ENCODE measurements around the gene SERPINE1. TPM values are rescaled to one million over a fixed set of nuclear protein-coding genes. Genes with fewer than 3 reads are reported as not detected.

SERPINE1 gene
- total and polyA plus RNA-seq, 2 of the 13 experiments (the other 11 are each of a cell fraction or from before 2014, with no cell fraction given), result 21.2 to 1,576 TPM

DNA sequence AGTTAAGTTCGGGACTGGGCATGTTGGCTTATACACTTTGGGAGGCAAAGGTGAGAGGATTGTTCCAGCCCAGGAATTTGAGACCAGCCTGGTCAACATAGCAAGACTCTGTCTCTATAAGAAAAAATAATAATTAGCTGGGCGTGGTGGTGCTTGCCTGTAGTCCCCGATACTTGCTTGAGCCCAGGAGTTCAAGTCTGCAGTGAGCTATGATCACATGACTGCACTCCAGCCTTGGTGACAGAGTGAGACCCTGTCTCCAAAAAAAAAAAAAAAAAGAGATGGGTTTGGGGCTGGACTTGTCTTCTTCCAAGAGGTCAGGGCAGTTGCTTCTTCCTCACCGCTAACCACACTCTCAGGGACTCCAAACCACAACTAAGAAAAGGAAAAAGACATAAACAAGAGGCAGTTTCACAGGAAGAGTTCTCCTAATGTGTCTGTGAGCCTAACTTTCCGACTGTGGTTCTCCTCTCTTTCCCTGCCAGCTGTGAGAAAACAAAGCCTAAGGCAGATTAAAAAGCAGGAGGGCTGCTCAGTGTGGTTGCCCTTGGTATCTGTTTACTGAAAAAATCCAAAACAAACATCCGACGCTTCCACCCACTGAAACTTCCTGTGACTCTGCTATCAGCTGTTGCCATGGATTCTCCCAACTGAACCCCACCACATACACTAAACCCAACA lies 2.4 kb upstream of the SERPINE1 start (continued):
- TF ChIP-seq ZMYM2 (CRISPR knock-in tag; IDR thresholded peaks at IDR 0.05) (peak; percentile 32; the same call in 1 of the 2 replicates), ZNF282 (IDR thresholded peaks at IDR 0.05; ENCODE audit: partially characterized antibody) (no peak), ZNF234 (CRISPR knock-in tag; conservative IDR thresholded peaks at IDR 0.05) (no peak), SSRP1 (CRISPR knock-in tag; IDR thresholded peaks at IDR 0.05) (no peak), HINFP (CRISPR knock-in tag; IDR thresholded peaks at IDR 0.05; ENCODE audit: low read depth) (no peak), NFIC (IDR thresholded peaks at IDR 0.05; ENCODE audit: low read length) (peak; percentile 66; the same call in 1 of the 2 replicates), HOXA7 (CRISPR knock-in tag; IDR thresholded peaks at IDR 0.05) (no peak), CHCHD3 (CRISPR knock-in tag; IDR thresholded peaks at IDR 0.05) (no peak), GATAD1 (CRISPR knock-in tag; IDR thresholded peaks at IDR 0.05) (no peak), SATB2 (CRISPR knock-in tag; IDR thresholded peaks at IDR 0.05) (no peak), ZNF205 (CRISPR knock-in tag; IDR thresholded peaks at IDR 0.05) (no peak), ATRX (CRISPR knock-in tag; IDR thresholded peaks at IDR 0.05; ENCODE audit: borderline replicate concordance) (no peak), MAFG (CRISPR knock-in tag; IDR thresholded peaks at IDR 0.05) (no peak), DMAP1 (CRISPR knock-in tag; IDR thresholded peaks at IDR 0.05) (no peak), EZH2 (conservative IDR thresholded peaks at IDR 0.05; ENCODE audit: low read depth, low read length) (no peak), HHEX (CRISPR knock-in tag; IDR thresholded peaks at IDR 0.05) (no peak), NR2F2 (IDR thresholded peaks at IDR 0.05; ENCODE audit: borderline replicate concordance, low read depth) (no peak), ZNF850 (CRISPR knock-in tag; conservative IDR thresholded peaks at IDR 0.05) (no peak), RARG (CRISPR knock-in tag; IDR thresholded peaks at IDR 0.05; ENCODE audit: low read depth) (no peak)
- TF ChIP-seq, protein P1, sequence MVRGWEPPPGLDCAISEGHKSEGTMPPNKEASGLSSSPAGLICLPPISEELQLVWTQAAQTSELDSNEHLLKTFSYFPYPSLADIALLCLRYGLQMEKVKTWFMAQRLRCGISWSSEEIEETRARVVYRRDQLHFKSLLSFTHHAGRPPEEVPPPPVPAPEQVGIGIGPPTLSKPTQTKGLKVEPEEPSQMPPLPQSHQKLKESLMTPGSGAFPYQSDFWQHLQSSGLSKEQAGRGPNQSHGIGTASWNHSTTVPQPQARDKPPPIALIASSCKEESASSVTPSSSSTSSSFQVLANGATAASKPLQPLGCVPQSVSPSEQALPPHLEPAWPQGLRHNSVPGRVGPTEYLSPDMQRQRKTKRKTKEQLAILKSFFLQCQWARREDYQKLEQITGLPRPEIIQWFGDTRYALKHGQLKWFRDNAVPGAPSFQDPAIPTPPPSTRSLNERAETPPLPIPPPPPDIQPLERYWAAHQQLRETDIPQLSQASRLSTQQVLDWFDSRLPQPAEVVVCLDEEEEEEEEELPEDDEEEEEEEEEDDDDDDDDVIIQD (CRISPR knock-in tag; IDR thresholded peaks at IDR 0.05; ENCODE audit: low read depth), result no peak
- TF ChIP-seq, protein P2, sequence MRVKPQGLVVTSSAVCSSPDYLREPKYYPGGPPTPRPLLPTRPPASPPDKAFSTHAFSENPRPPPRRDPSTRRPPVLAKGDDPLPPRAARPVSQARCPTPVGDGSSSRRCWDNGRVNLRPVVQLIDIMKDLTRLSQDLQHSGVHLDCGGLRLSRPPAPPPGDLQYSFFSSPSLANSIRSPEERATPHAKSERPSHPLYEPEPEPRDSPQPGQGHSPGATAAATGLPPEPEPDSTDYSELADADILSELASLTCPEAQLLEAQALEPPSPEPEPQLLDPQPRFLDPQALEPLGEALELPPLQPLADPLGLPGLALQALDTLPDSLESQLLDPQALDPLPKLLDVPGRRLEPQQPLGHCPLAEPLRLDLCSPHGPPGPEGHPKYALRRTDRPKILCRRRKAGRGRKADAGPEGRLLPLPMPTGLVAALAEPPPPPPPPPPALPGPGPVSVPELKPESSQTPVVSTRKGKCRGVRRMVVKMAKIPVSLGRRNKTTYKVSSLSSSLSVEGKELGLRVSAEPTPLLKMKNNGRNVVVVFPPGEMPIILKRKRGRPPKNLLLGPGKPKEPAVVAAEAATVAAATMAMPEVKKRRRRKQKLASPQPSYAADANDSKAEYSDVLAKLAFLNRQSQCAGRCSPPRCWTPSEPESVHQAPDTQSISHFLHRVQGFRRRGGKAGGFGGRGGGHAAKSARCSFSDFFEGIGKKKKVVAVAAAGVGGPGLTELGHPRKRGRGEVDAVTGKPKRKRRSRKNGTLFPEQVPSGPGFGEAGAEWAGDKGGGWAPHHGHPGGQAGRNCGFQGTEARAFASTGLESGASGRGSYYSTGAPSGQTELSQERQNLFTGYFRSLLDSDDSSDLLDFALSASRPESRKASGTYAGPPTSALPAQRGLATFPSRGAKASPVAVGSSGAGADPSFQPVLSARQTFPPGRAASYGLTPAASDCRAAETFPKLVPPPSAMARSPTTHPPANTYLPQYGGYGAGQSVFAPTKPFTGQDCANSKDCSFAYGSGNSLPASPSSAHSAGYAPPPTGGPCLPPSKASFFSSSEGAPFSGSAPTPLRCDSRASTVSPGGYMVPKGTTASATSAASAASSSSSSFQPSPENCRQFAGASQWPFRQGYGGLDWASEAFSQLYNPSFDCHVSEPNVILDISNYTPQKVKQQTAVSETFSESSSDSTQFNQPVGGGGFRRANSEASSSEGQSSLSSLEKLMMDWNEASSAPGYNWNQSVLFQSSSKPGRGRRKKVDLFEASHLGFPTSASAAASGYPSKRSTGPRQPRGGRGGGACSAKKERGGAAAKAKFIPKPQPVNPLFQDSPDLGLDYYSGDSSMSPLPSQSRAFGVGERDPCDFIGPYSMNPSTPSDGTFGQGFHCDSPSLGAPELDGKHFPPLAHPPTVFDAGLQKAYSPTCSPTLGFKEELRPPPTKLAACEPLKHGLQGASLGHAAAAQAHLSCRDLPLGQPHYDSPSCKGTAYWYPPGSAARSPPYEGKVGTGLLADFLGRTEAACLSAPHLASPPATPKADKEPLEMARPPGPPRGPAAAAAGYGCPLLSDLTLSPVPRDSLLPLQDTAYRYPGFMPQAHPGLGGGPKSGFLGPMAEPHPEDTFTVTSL (CRISPR knock-in tag; IDR thresholded peaks at IDR 0.05; ENCODE audit: borderline replicate concordance), result peak; percentile 77; the same call in 1 of the 2 replicates

Measured in HepG2 (cell line).